Progenitor cell of endocrine pancreas (in vitro differentiated cells): ENCODE data around the gene IFT80. TPM values are rescaled to one million over a fixed set of nuclear protein-coding genes. Genes with fewer than 3 reads are reported as not detected.

ENCODE experiments used
- DNase-seq: peaks from one replicate; pipeline ENCODE4 v3.0.0; 2021; ENCODE audit warnings: low spot score; ENCODE audit not compliant: unreplicated experiment
- H3K27ac Mint-ChIP-seq: 2 replicates; pipeline ENCODE4 v1.8.0; 2021; ENCODE audit warnings: mild to moderate bottlenecking, moderate library complexity, mixed read lengths
- H3K27me3 Mint-ChIP-seq: 2 replicates; pipeline ENCODE4 v1.8.0; 2021; ENCODE audit warnings: mixed read lengths
- H3K36me3 Mint-ChIP-seq: 2 replicates; pipeline ENCODE4 v1.8.0; 2022; ENCODE audit warnings: mixed read lengths; ENCODE audit not compliant: insufficient read depth
- H3K4me1 Mint-ChIP-seq: 2 replicates; pipeline ENCODE4 v1.8.0; 2021; ENCODE audit warnings: low read depth, mixed read lengths
- H3K4me3 Mint-ChIP-seq: 2 replicates; pipeline ENCODE4 v1.8.0; 2021; ENCODE audit warnings: low read depth, mild to moderate bottlenecking, moderate library complexity, mixed read lengths
- H3K9me3 Mint-ChIP-seq: 2 replicates; pipeline ENCODE4 v1.8.0; 2021; ENCODE audit warnings: low read depth, mixed read lengths
- total RNA-seq: library from RNA; stranded (reverse); gene quantifications from 2 replicates; pipeline ENCODE4 v1.2.1, GENCODE V29; 2021
- TF ChIP-seq, protein P1 (sequence below): fragments of 200-600 bp; sonication (generic); IDR thresholded peaks from one replicate; pipeline ENCODE4 v1.5.0; 2021; ENCODE audit warnings: antibody characterized with exemption, mild to moderate bottlenecking; ENCODE audit not compliant: unreplicated experiment

Gene IFT80
- total RNA-seq, 1 donor from 2014 or later: 48.1 TPM

DNA sequence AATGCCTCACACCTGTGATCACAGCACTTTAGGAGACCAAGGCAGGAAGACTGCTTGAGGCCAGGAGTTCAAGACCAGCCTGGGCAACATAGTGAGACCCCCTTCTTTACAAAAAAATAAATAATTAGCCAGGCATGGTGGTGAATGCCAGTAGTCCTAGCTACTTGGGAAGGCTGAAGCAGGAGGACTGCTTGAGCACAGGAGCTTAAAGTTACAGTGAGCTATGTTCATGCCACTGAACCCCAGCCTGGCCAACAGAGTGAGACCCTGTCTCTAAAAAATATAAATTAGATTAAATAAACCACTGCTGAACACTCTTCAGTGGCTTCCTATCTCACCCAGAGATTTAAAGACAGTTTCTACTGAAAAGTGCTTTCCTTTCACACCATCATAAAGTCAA, 6.2 kb downstream of the IFT80 start:
- no peaks in the 10 kb centered on the region for H3K9me3 Mint-ChIP-seq
- TF ChIP-seq, protein P1, sequence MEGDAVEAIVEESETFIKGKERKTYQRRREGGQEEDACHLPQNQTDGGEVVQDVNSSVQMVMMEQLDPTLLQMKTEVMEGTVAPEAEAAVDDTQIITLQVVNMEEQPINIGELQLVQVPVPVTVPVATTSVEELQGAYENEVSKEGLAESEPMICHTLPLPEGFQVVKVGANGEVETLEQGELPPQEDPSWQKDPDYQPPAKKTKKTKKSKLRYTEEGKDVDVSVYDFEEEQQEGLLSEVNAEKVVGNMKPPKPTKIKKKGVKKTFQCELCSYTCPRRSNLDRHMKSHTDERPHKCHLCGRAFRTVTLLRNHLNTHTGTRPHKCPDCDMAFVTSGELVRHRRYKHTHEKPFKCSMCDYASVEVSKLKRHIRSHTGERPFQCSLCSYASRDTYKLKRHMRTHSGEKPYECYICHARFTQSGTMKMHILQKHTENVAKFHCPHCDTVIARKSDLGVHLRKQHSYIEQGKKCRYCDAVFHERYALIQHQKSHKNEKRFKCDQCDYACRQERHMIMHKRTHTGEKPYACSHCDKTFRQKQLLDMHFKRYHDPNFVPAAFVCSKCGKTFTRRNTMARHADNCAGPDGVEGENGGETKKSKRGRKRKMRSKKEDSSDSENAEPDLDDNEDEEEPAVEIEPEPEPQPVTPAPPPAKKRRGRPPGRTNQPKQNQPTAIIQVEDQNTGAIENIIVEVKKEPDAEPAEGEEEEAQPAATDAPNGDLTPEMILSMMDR: no peak
- H3K36me3 Mint-ChIP-seq: no peaks in the 10 kb centered on the region
- H3K27me3 Mint-ChIP-seq: no peaks in the 10 kb centered on the region
- no peak overlapping the region for H3K27ac Mint-ChIP-seq
- peaks cover 4% of the 10 kb centered on the region for H3K4me1 Mint-ChIP-seq
- no peak for DNase-seq
- no peak overlapping the region for H3K4me3 Mint-ChIP-seq

DNA sequence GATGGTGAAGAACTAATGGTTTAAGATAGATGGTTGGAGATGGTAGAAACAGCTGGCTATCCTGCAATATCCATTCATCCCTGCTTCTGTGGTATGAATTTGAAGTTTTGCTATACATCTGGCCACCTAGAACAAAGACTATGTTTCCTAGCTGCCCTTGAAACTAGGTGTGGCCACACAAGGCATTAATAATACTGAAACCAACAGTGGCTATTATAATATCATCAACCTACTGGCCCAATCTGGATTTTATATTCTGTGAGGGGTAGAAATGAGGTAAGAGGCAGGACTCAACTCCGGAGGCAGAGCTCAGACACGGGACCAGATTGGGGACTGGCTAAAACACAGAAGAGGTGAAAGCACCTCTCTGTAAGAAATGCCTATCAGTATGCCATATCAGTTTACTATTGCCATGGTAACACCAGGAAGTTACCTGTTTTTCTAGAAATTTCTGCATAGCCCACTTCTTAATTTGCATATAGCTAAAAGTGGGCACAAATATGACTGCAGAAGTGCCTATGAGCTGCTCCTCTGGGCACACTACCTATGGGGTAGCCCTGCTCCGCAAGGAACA, 8.4 kb downstream of the IFT80 start:
- Mint-ChIP-seq H3K4me1 (peaks cover 6% of the 10 kb centered on the region), H3K9me3 (no peaks in the 10 kb centered on the region), H3K4me3 (no peak overlapping the region), H3K27me3 (no peaks in the 10 kb centered on the region), H3K36me3 (no peaks in the 10 kb centered on the region), H3K27ac (no peak overlapping the region)
- no peak for DNase-seq
- TF ChIP-seq, protein P1: no peak

DNA sequence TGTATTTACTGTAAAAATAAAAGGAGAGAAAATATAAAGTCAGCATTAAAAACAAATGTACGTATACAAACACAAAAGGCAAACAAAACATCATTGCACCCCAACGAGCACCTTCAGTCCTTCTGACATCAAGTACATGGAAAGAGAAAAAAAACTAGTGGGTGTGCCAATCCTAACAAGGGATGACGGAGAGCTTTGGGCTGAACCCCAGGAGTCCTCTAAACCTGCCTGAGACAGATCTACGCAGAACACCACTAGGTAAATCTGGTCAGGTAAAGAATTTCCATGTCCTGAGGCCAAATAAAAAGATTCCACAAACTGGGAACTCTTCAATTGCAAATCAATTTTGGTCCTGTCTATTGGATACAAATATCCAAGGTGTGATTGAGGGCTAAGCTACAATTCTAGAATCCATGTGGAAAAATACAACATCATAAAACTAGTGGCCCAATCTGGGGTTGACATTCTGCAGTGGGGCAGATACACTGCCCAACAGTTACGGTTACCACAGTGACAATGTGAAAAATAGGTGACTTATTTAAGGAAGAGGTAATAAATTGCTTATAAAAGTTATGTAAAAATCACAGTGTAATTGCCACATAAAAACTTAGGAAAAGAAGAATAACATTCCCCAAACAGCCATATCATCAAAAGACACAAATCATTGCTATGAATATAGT, 14.2 kb downstream of the IFT80 start:
- H3K36me3 Mint-ChIP-seq: peaks cover 2% of the 10 kb centered on the region
- DNase-seq: no peak
- no peak overlapping the region for H3K4me3 Mint-ChIP-seq
- no peaks in the 10 kb centered on the region for H3K9me3 Mint-ChIP-seq
- no peak overlapping the region for H3K27ac Mint-ChIP-seq
- TF ChIP-seq, protein P1: no peak
- no peaks in the 10 kb centered on the region for H3K27me3 Mint-ChIP-seq
- H3K4me1 Mint-ChIP-seq: peaks cover 28% of the 10 kb centered on the region

DNA sequence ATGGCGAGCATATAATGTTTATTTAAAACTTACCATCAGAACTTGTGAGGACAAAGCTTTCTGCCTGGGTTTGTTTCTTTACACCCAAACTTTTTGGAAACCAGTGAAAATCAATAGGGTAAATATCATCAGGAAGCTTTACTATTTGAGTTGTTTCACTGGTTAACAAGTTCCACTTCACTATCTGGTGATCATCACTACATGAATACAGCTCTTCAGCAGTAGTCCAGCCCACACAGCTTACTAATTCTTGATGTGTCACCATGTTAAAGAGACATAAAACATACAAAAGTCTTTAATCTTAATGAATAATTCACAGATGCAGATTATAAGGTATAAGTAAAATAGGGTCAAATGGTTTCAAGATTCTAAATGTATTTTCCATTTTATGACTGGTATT, 17.6 kb downstream of the IFT80 start:
- Mint-ChIP-seq H3K4me3 (no peak overlapping the region), H3K9me3 (no peaks in the 10 kb centered on the region), H3K27ac (no peak overlapping the region), H3K36me3 (peaks cover 2% of the 10 kb centered on the region), H3K27me3 (no peaks in the 10 kb centered on the region), H3K4me1 (peaks cover 23% of the 10 kb centered on the region)
- TF ChIP-seq, protein P1: no peak
- no peak for DNase-seq

DNA sequence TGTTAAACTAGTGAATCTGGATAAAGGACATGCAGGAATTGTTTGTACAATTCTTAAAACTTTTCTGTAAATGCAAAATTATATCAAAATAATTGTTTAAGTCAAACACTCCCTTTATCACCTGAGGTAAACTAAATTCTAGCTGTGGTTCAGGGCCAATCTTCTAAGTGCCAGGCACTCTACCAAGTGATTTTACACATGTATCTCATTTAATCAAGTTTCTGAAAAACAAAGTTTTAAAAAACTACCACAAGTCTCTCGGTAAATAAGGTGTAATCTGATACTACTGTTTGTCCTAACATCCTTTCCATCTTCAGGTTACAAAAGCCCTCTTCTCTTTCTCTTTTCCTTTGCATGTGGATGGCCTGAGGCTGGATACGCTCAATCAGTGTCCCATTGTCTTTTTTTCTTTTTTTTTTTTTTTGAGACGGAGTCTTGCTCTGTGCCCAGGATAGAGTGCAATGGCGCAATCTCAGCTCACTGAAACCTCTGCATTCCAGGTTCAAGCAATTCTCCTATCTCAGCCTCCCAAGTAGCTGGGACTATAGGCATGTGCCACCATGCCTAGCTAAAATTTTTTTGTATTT, 19.3 kb downstream of the IFT80 start:
- Mint-ChIP-seq H3K4me3 (no peak overlapping the region), H3K9me3 (no peaks in the 10 kb centered on the region), H3K27ac (no peak overlapping the region), H3K4me1 (peaks cover 20% of the 10 kb centered on the region), H3K27me3 (no peaks in the 10 kb centered on the region), H3K36me3 (peaks cover 2% of the 10 kb centered on the region)
- TF ChIP-seq, protein P1: no peak
- DNase-seq: no peak
